ENCODE data around the gene GSDME.

Gene GSDME

GRCh38 chr7:24769014-24769830, 12.0 kb upstream of the GSDME start:
- no peak for DNase-seq

DNA sequence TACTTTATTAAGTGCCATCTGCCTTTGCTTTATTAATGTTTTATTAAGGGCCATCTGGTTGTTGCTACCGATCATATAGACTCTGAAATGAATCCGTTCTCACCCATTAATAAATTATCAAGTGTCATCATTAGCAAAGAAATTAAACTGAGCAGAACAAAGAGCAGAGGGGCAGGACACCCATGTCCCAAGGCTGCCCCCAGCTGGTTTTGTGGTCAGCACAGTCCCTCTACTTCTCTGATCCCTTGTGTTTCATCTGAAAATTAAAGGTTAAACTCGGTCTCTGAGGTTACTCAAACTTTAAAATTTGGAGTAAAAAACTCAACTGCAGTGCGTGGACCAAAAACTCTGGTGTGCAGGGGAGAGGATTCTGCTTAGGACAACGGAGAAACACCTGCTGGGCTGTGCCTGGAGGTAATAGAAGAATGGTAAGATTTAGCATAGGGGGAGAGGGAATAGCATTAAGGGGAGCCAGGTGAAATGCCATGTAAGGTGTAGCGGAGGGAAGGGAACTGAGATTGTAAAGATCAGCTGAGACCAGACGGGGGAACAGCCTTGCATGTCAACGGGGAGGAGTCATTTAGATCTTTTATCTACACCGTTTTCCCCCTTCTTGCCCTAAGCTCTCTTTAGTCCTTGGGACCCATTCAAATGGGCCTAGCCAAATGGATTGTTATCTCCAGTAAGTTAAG, 10.8 kb upstream of the GSDME start:
- DNase-seq = no peak

DNA sequence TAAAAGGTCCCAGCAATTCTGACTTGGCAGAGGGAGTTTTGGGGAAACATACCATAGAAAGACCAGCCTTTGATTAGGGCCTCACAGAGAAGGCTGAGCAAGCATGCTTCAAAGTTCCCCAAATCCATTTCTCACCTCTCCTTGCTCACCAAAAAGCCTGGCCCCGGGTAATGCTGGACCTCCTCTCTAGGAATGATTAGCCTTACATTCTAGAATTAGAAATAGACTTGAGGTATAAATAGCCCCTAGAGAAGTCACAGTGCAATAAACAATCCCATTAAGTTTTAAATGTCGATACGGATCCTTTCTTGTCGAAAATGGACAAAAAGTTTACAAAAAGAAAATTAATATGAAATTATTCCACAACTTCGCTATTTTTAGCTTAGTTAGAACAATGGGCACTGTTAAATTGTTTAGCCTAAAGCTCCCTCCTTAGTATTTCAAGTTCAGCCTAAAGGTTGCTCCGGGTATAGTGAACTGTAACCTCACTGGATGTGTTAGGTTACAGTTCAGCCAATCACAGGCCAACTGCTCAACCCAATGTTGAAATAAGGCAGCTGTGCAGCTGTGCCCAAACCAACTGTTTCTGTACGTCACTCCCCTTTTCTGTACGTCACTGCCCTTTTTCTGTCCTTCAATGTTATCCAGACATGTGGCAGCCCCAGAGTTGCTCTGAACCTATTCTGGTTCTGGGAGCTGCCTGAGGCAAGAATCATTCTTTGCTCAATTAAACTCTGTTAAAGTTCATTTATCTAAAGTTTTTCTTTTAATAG, 7.9 kb upstream of the GSDME start:
- DNase-seq = no peak

- DNase-seq = no peak
These were observed 6.7 kb upstream of the GSDME start for GRCh38 chr7:24764011-24764410.

DNA sequence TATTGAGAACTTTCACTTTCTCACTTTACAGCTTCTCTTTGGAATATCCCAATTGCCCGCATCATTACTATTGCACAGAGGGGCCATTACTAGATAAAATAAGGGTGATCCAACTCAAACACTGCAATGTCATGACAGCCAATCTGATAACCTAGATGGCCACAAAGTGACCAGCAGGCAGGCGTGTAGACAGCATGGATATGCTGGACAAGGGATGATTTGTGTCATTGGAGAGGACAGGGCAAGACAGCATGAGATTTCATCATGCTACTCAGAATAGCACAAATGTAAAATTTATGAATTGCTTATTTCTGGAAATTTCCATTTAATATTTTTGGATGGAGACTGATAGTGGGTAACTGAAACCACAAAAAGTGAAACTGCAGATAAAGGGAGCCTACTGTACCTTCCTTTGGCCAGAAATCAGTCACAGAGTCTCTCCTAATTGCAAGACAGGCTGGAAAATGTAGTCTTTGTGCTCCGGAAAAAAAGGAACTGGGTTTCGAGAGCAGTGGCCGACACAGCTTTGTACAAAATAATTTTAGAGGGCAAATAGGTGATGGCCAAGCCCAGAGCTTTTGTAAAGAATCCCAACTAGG, 6.1 kb upstream of the GSDME start:
- DNase-seq = no peak

GRCh38 chr7:24762771-24763170, 5.5 kb upstream of the GSDME start:
- no peak for DNase-seq

GRCh38 chr7:24760968-24761367, 3.7 kb upstream of the GSDME start:
- DNase-seq = no peak

DNA sequence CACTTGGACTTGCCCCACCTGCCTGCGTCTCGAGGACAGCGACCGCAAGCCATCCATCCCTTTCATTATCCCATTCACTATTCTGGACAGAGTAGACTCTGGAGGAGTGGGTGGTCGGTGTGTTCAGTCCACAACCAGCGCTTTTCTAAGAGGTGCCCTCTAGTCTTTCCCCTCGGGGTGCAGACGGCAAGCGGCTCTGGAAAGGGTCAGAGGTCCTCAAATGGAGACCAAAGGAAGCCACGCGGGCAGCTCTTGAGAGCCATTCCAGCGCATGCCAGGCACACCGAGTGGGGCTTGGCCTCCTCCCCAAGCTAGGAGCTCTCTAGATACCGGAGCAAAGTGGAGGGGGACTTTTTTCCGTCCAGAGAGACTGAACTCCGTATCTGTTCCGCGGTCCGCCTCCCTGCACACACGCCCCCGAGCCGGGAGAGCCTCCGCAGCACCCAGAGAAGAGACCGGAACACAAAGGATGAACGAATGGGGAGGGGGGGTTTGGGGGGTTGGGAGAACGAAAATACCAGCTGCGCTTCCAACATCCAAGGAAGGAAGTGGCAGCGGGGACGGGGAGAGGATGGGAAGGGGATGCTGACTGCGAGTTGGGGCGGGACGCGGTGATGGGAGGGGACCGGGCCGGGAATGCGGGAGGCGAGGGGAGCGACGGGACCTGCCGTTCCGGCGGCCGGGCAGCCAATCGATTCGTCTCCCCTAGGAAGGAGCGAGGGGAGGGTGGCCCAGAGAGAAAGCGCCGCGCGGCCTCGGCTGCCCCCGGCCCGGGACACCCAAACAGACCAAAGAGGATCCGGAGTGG, 515 bp downstream of the GSDME start:
- no peak for DNase-seq

GRCh38 chr7:24755541-24756407, 1.5 kb downstream of the GSDME start:
- DNase-seq = no peak

GRCh38 chr7:24754906-24755506, 2.3 kb downstream of the GSDME start:
- DNase-seq = no peak

DNA sequence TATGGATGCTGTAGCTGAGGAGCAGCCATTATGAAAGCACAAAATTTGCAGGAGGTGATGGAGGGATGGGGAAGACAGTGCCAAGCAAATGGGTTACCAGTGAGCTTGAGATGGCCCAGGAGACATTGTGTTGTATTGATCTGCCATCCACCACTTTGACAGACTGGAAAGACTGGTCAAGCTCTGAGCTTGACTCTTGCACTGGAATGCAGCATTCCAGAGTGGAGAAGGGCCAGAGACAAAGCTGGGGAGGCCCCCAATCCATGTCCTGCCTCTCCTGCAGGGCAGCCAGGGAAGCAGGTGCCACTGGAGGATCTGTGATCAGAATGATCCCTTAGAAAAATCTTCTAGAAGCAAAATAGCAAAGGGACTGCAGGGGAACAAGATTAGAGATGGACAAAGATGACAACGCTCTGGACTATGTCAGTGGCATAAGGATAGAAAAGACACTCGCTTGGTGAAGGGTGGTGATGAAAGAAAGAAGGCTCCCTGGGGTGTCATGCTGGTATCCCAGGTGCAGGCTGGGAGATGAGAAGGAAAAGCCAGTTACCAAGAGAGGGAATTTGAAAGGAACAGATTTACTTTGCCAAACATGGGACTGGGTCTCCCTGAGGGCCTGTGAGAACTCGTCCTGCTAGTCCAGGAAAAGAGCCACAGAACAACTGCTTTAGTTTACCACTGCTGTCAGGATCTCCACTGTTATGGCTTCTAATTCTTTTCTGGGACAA, 5.0 kb downstream of the GSDME start:
- no peak for DNase-seq

DNA sequence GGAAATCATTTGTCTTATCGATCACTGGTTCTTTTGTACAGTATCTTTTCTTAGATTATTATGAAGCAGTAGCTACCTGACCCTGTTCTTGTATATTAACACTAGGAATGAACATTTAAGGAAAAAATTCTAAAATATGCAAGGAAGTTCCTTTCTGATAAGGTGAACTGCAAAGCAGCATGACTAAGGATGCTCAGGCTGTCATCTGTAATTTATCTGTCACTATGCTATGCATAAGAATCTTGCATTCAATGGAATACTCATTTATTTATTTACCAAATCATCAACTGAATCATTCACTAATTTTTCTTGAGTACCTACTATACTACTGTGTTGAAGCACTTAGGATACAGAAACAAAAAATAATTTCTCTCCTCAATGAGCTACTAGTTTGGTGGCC, 5.8 kb downstream of the GSDME start:
- DNase-seq = no peak

DNA sequence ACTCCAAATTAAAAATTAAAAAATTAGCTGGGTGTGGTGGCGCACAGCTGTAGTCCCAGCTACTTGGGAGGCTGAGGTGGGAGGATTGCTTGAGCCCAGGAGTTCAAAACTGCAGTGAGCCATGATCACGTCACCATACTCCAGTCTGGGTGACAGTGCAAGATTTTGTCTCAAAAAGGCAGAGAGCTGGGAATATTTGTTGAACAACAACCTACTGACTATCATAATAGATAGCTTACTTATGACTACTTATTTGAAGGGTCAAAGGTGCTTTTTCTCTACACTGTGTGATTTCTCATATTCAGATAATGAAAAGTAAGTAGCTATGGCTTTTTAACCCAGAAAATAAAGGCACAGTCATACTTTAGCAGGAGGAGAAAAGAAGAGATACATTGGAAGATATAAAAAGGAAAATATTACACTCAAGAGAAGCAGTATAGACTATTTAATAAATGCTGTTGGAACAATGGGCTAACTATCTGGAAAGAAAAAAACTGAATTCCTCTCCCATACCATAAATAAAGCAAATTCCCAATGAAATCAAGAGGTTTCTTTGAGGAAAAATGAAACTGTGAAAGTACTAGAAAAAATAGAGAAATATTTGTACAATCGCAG, 6.7 kb downstream of the GSDME start:
- no peak for DNase-seq

DNA sequence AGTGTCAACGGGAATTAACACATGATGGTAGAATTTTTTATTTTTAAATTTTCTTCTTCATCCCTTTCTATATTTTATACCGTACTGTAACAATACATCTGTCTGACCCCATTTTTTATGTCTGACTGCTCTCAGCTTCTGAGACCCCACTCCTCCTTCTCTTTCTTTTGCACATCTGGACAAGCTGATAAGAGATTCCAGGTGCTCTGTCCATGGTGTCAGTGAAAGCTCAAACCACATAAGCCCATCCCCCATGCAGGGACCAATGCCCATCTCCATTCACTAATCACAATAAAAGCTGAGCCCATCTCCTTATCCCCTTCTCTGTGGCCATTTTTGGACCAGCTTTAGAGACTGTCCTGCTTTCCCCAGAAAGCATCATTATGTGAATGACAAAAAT, 8.7 kb downstream of the GSDME start:
- no peak for DNase-seq

GRCh38 chr7:24745355-24745754, 11.9 kb downstream of the GSDME start:
- DNase-seq = no peak

DNA sequence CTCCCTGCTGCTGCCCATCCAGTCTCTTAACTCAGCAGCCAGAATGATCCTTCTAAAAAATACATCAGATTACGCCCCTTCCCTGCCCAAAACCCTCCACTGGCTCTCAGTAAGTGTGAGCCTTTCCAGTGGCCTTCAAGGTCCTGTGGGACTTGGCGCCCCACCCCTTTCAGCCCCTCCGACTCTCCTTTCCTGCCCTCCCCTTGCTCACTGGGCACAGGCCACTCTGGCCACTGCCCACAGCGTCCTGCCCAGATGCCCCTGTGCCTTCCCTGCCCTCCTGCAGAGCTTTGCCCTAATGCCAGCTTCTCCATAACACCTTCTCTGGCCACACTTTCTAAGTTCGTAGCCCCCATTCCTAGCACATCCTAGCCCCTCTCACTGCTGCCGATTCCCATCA, 13.8 kb downstream of the GSDME start:
- DNase-seq = no peak

GRCh38 chr7:24742506-24743162, 14.6 kb downstream of the GSDME start:
- DNase-seq = no peak

- no peak for DNase-seq
These were observed 15.4 kb downstream of the GSDME start for GRCh38 chr7:24741679-24742505.

All from DMS153 (cell line).